KMS-11 (cell line): Measurements from ENCODE around the gene SPIRE2.

ENCODE experiments used
- H2AFZ ChIP-seq: fragments of 200-600 bp; sonication (generic); 2 replicates; pipeline ENCODE4 v1.6.1; 2016; ENCODE audit warnings: antibody characterized with exemption, mixed run types, low read depth
- H3K27ac ChIP-seq: fragments of 200-600 bp; sonication (generic); 2 replicates; pipeline ENCODE4 v1.6.1; 2016; ENCODE audit warnings: mild to moderate bottlenecking, mixed run types
- H3K27me3 ChIP-seq: fragments of 200-600 bp; sonication (generic); 2 replicates; pipeline ENCODE4 v1.6.1; 2017; ENCODE audit warnings: mild to moderate bottlenecking, low read depth, mixed run types, moderate library complexity; ENCODE audit not compliant: insufficient read depth
- H3K36me3 ChIP-seq: fragments of 200-600 bp; sonication (generic); 2 replicates; pipeline ENCODE4 v1.6.1; 2017; ENCODE audit warnings: mild to moderate bottlenecking, mixed run types; ENCODE audit not compliant: insufficient read depth
- H3K4me1 ChIP-seq: fragments of 200-600 bp; sonication (generic); 2 replicates; pipeline ENCODE4 v1.6.1; 2016; ENCODE audit warnings: mild to moderate bottlenecking, low read depth, mixed run types; ENCODE audit not compliant: poor library complexity, severe bottlenecking
- H3K4me2 ChIP-seq: fragments of 200-600 bp; sonication (generic); 2 replicates; pipeline ENCODE4 v1.7.0; 2016; ENCODE audit warnings: mild to moderate bottlenecking, mixed run types
- H3K4me3 ChIP-seq: fragments of 200-600 bp; sonication (generic); IDR thresholded peaks from 2 replicates; pipeline ENCODE4 v1.6.1; 2017; ENCODE audit warnings: low read depth, low read length, mixed read lengths; ENCODE audit not compliant: insufficient read depth
- H3K79me2 ChIP-seq: fragments of 200-600 bp; sonication (generic); 2 replicates; pipeline ENCODE4 v1.6.1; 2016; ENCODE audit warnings: low read depth, mixed run types; ENCODE audit not compliant: insufficient read depth
- H3K9ac ChIP-seq: fragments of 200-600 bp; sonication (generic); 2 replicates; pipeline ENCODE4 v1.6.1; 2016; ENCODE audit warnings: mild to moderate bottlenecking, mixed run types
- H4K20me1 ChIP-seq: fragments of 200-600 bp; sonication (generic); 2 replicates; pipeline ENCODE4 v1.6.1; 2016; ENCODE audit warnings: mild to moderate bottlenecking, mixed run types; ENCODE audit not compliant: insufficient read depth
- CTCF ChIP-seq: fragments of 200-600 bp; sonication (generic); conservative IDR thresholded peaks from 2 replicates; pipeline ENCODE4 v1.6.1; 2017; ENCODE audit warnings: low read depth, mild to moderate bottlenecking, antibody characterized with exemption, low read length, moderate library complexity, mixed read lengths

Gene SPIRE2

DNA sequence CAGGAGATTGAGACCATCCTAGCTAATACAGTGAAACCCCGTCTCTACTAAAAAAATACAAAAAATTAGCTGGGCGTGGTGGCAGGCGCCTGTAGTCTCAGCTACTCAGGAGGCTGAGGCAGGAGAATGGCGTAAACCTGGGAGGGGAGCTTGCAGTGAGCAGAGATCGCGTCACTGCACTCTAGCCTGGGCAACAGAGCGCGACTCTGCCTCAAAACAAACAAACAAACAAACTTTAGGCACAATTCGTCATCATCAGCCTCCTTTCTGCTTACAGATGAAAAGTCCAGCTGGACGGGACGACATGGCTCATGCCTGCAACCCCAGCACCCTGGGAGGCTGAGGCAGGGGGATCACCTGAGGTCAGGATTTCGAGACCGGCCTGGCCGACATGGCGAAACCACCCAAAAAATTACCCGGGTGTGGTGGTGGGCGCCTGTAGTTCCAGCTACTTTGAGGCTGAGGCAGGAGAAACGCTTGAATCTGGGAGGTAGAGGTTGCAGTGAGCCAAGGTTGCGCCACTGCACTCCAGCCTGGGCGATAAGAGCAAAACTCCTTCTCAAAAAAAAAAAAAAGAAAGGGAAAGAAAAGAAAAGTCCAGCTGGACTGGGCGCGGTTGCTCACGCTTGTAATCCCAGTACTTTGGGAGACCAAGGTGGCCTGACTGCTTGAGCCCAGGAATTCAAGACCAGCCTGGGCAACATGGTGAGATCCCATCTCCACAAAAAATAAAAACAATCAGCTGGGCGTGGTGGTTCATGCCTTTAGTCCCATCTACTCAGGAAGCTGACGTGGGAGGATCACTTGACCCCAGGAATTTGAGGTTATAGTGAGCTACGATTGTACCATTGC, 1.5 kb upstream of the SPIRE2 start:
- no peaks in the 10 kb centered on the region for H4K20me1 ChIP-seq
- H2AFZ ChIP-seq: no peak overlapping the region
- no peak overlapping the region for H3K9ac ChIP-seq
- H3K27me3 ChIP-seq: peaks cover 3% of the 10 kb centered on the region; the same call in 1 of the 2 replicates
- no peak overlapping the region for H3K4me3 ChIP-seq
- H3K4me2 ChIP-seq: peak overlapping the region; percentile 93; the same call in 1 of the 2 replicates
- H3K27ac ChIP-seq: no peak overlapping the region
- TF ChIP-seq CTCF: no peak
- H3K36me3 ChIP-seq: no peaks in the 10 kb centered on the region
- H3K4me1 ChIP-seq: peaks cover 25% of the 10 kb centered on the region
- no peaks in the 10 kb centered on the region for H3K79me2 ChIP-seq

- Histone ChIP-seq H3K27ac (no peak overlapping the region), H2AFZ (peak overlapping the region; percentile 78), H3K4me1 (peaks cover 17% of the 10 kb centered on the region), H3K4me2 (peak overlapping the region; percentile 93), H3K4me3 (no peak overlapping the region), H3K36me3 (no peaks in the 10 kb centered on the region), H3K9ac (no peak overlapping the region; the same call in 1 of the 2 replicates), H3K27me3 (peaks cover 10% of the 10 kb centered on the region; the same call in 1 of the 2 replicates), H4K20me1 (no peaks in the 10 kb centered on the region), H3K79me2 (no peaks in the 10 kb centered on the region)
- no peak for TF ChIP-seq CTCF
These were observed 684 bp upstream of the SPIRE2 start for GRCh38 chr16:89827383-89828198.

GRCh38 chr16:89828870-89829629, 775 bp downstream of the SPIRE2 start:
- Histone ChIP-seq H4K20me1 (no peaks in the 10 kb centered on the region), H3K9ac (no peak overlapping the region), H3K4me3 (no peak overlapping the region), H3K4me2 (no peak overlapping the region), H3K79me2 (no peaks in the 10 kb centered on the region), H3K36me3 (no peaks in the 10 kb centered on the region), H3K27ac (no peak overlapping the region), H3K4me1 (peaks cover 10% of the 10 kb centered on the region), H2AFZ (no peak overlapping the region), H3K27me3 (peaks cover 12% of the 10 kb centered on the region; the same call in 1 of the 2 replicates)
- no peak for TF ChIP-seq CTCF
